Liver (tissue), 9 donors: ENCODE results near the gene FOXN3. TPM values are rescaled to one million over a fixed set of nuclear protein-coding genes. Genes with fewer than 3 reads are reported as not detected.

Source experiments
- DNase-seq: peaks from one replicate; pipeline ENCODE4 v3.0.0-alpha.2; 2017; ENCODE audit warnings: low spot score
- H3K27ac ChIP-seq, 2 donors: one replicate each; pipeline ENCODE4 v1.7.0; 2013; ENCODE audit warnings: inconsistent platforms in 2 of 2, low read length in 2 of 2, control low read depth in 1 of 2, low read depth in 1 of 2, mild to moderate bottlenecking in 1 of 2
- H3K27me3 ChIP-seq, 4 donors: one replicate each; pipeline versions ENCODE4 v1.6.1 to v1.7.0; 2013; ENCODE audit warnings: low read length in 3 of 4, inconsistent platforms in 1 of 4, mild to moderate bottlenecking in 1 of 4, moderate library complexity in 1 of 4; ENCODE audit not compliant: control insufficient read depth in 4 of 4, insufficient read depth in 4 of 4
- H3K36me3 ChIP-seq, 4 donors: one replicate each; pipeline versions ENCODE4 v1.6.1 to v1.7.0; 2013; ENCODE audit warnings: low read length in 3 of 4, mild to moderate bottlenecking in 3 of 4, low read depth in 1 of 4, moderate library complexity in 1 of 4; ENCODE audit not compliant: control insufficient read depth in 4 of 4, insufficient read depth in 3 of 4
- H3K4me1 ChIP-seq, 4 donors: one replicate each; pipeline versions ENCODE4 v1.6.1 to v1.7.0; 2013; ENCODE audit warnings: low read length in 3 of 4, mild to moderate bottlenecking in 3 of 4, moderate library complexity in 1 of 4; ENCODE audit not compliant: control insufficient read depth in 4 of 4, insufficient read depth in 4 of 4
- H3K4me3 ChIP-seq, 3 donors: one replicate each; pipeline versions ENCODE4 v1.6.1 to v1.7.0; 2013; ENCODE audit warnings: low read length in 3 of 3, control low read depth in 1 of 3, low read depth in 1 of 3, mild to moderate bottlenecking in 1 of 3
- H3K9ac ChIP-seq, 2 donors: one replicate each; pipeline ENCODE4 v1.7.0; 2013; ENCODE audit warnings: low read length in 2 of 2, mild to moderate bottlenecking in 2 of 2, moderate library complexity in 2 of 2, control low read depth in 1 of 2, low read depth in 1 of 2
- H3K9me3 ChIP-seq, 4 donors: one replicate each; pipeline versions ENCODE4 v1.6.1 to v1.7.0; 2013; ENCODE audit warnings: low read length in 3 of 4; ENCODE audit not compliant: control insufficient read depth in 4 of 4
- ATF3 ChIP-seq: IDR thresholded peaks from 2 replicates; pipeline ENCODE4 v1.6.1; 2016; ENCODE audit warnings: antibody characterized with exemption
- CTCF ChIP-seq: fragments of 150-350 bp; IDR thresholded peaks from 2 replicates; pipeline ENCODE4 v1.5.1; 2017; ENCODE audit warnings: improper control_type of control experiment, low read depth, low read length; ENCODE audit not compliant: missing input control
- EGR1 ChIP-seq, 2 donors: IDR thresholded peaks; 2 replicates each; pipeline ENCODE4 v1.6.1; 2016 to 2018; ENCODE audit warnings: antibody characterized with exemption in 2 of 2, low read depth in 2 of 2
- FOXA1 ChIP-seq: IDR thresholded peaks from 2 replicates; pipeline ENCODE4 v1.6.1; 2016; ENCODE audit warnings: antibody characterized with exemption
- FOXA2 ChIP-seq: IDR thresholded peaks from 2 replicates; pipeline ENCODE4 v1.6.1; 2016; ENCODE audit warnings: antibody characterized with exemption
- GABPA ChIP-seq, 2 donors: IDR thresholded peaks in 1 of 2; conservative IDR thresholded peaks in 1 of 2; 2 replicates each; pipeline ENCODE4 v1.6.1; 2016; ENCODE audit warnings: antibody characterized with exemption in 2 of 2, mild to moderate bottlenecking in 1 of 2, moderate library complexity in 1 of 2
- HNF4A ChIP-seq, 2 donors: conservative IDR thresholded peaks; 2 replicates each; pipeline ENCODE4 v1.6.1; 2016; ENCODE audit warnings: antibody characterized with exemption in 2 of 2, mild to moderate bottlenecking in 2 of 2
- MAX ChIP-seq: IDR thresholded peaks from 2 replicates; pipeline ENCODE4 v1.6.1; 2016; ENCODE audit warnings: antibody characterized with exemption
- NR2F2 ChIP-seq: IDR thresholded peaks from 2 replicates; pipeline ENCODE4 v1.6.1; 2016; ENCODE audit warnings: antibody characterized with exemption
- RAD21 ChIP-seq, 2 donors: IDR thresholded peaks; 2 replicates each; pipeline ENCODE4 v1.6.1; 2016; ENCODE audit warnings: antibody characterized with exemption in 2 of 2, mild to moderate bottlenecking in 2 of 2
- REST ChIP-seq: IDR thresholded peaks from 2 replicates; pipeline ENCODE4 v1.6.1; 2016; ENCODE audit warnings: antibody characterized with exemption, mild to moderate bottlenecking
- SP1 ChIP-seq: IDR thresholded peaks from 2 replicates; pipeline ENCODE4 v1.6.1; 2018; ENCODE audit warnings: antibody characterized with exemption, mild to moderate bottlenecking
- TAF1 ChIP-seq: conservative IDR thresholded peaks from 2 replicates; pipeline ENCODE4 v1.6.1; 2016; ENCODE audit warnings: antibody characterized with exemption, mild to moderate bottlenecking
- YY1 ChIP-seq: IDR thresholded peaks from 2 replicates; pipeline ENCODE4 v1.6.1; 2016; ENCODE audit warnings: antibody characterized with exemption, mild to moderate bottlenecking
- ZBTB33 ChIP-seq: IDR thresholded peaks from 2 replicates; pipeline ENCODE4 v1.6.1; 2016; ENCODE audit warnings: antibody characterized with exemption
- WGBS: extraction: QIAGEN DNeasy Blood & Tissue Kit; methylation state at CpG from one replicate; pipeline ENCODE4 v1.1.7; 2013; 5-methylcytosine and 5-hydroxymethylcytosine counted together
- polyA plus RNA-seq, 2 donors: library from polyadenylated mRNA; stranded (reverse) in 1 of 2; unstranded in 1 of 2; fragments of 200-250 nt in 1 of 2; fragments of >200 nt in 1 of 2; fragmentation: Nextera tagmentation in 1 of 2; extraction: Ambion mirVana in 1 of 2; gene quantifications; one replicate each; pipeline versions ENCODE4 v1.2.1 to v1.2.3, GENCODE V29; 2013 to 2015
- total RNA-seq, 2 donors: library from RNA; depleted of rRNA; stranded (reverse); fragments of >200 nt; gene quantifications; one replicate each; pipeline ENCODE4 v1.2.3, GENCODE V29; 2014
- donor health status: healthy.
- donor health status: healthy.
- donor health status: healthy.
- donor health status: healthy.
- donor health status: healthy.

FOXN3 gene
- total and polyA plus RNA-seq, 4 donors = 17.8 to 44.8 (median 35.3) TPM

GRCh38 chr14:89393222-89393745, 23.7 kb downstream of the FOXN3 start (continued):
- TF ChIP-seq REST (no peak), FOXA2 (no peak), SP1 (no peak)

GRCh38 chr14:89392181-89392580, 24.9 kb downstream of the FOXN3 start:
- DNase-seq = no peak
- Histone ChIP-seq H3K9me3 (no peaks in the 10 kb centered on the region), H3K4me3 (no peak overlapping the region), H3K4me1 (no peaks in the 10 kb centered on the region), H3K9ac (no peak overlapping the region), H3K36me3 (peaks cover 0 to 2% (median 0%) of the 10 kb centered on the region in 4 donors), H3K27me3 (no peaks in the 10 kb centered on the region), H3K27ac (no peak overlapping the region)
- TF ChIP-seq TAF1 (no peak), FOXA2 (no peak), ATF3 (no peak), RAD21 (IDR thresholded peaks at IDR 0.05) (no peak), HNF4A (conservative IDR thresholded peaks at IDR 0.05) (no peak), REST (no peak), ZBTB33 (no peak), MAX (no peak)
- WGBS = 80% methylated on average over 5 of the region's 5 CpGs

GRCh38 chr14:89391556-89391955, 25.5 kb downstream of the FOXN3 start:
- Histone ChIP-seq H3K9ac (no peak overlapping the region), H3K27me3 (no peaks in the 10 kb centered on the region), H3K9me3 (no peaks in the 10 kb centered on the region), H3K36me3 (peaks cover 0 to 2% (median 0%) of the 10 kb centered on the region in 4 donors), H3K4me3 (no peak overlapping the region), H3K27ac (no peak overlapping the region), H3K4me1 (no peaks in the 10 kb centered on the region)
- WGBS = 92% methylated on average over 8 of the region's 8 CpGs
- no peak for TF ChIP-seq ZBTB33
- no peak for TF ChIP-seq TAF1
- TF ChIP-seq FOXA1 = no peak
- TF ChIP-seq HNF4A (conservative IDR thresholded peaks at IDR 0.05) = no peak
- TF ChIP-seq GABPA (IDR thresholded peaks at IDR 0.05 in 1 of 2, conservative IDR thresholded peaks at IDR 0.05 in 1 of 2) = no peak
- no peak for TF ChIP-seq YY1
- no peak for TF ChIP-seq CTCF
- no peak for TF ChIP-seq ATF3
- TF ChIP-seq NR2F2 = no peak
- no peak for TF ChIP-seq EGR1 (IDR thresholded peaks at IDR 0.05; ENCODE audit: low read depth in 2 of 2)
- DNase-seq = no peak
